Measurements from ENCODE around the gene PRR7. TPM values are rescaled to one million over a fixed set of nuclear protein-coding genes. Genes with fewer than 3 reads are reported as not detected.

The PRR7 gene
- total and polyA plus RNA-seq, 2 of the 13 experiments (the other 11 are each of a cell fraction or from before 2014, with no cell fraction given): 4.8 to 5.0 TPM

DNA sequence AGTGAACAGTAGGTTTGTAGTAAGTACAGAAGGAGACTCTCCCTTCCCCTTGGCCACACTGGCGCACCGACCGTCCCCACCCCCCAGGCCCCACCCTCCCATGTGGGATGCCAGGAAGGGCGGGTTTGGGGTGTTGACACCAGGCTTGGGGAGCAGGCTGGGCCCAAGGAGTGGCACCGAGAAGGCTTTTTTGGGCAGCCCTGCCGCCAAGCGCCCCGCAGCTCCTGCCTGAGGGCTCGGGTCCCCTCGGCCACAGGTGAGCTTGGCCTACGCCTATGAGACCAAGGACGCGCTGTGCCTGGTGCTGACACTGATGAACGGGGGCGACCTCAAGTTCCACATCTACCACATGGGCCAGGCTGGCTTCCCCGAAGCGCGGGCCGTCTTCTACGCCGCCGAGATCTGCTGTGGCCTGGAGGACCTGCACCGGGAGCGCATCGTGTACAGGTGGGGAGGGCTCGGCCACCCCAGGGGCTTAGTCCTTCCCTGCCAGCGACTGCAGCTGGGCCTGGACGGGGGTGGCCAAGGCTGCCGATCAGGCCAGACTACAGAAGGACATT lies 12.9 kb upstream of the PRR7 start:
- Histone ChIP-seq H3K9ac (ENCODE audit: insufficient read depth, low read depth, low read length) (no peak overlapping the region), H3K27ac (ENCODE audit: extremely low read length, insufficient read depth, low read length) (no peak overlapping the region), H3K4me3 (replicated peaks in 1 of 3; ENCODE audit: insufficient read depth in 1 of 3, low read depth in 2 of 3, low read length in 3 of 3) (no peak overlapping the region), H3K36me3 (replicated peaks in 1 of 2; ENCODE audit: control insufficient read depth in 1 of 2, insufficient read depth in 2 of 2, low read length in 2 of 2) (peaks cover 22 to 30% of the 10 kb centered on the region in 2 experiments; a peak in 4 of 5 replicates), H3K4me1 (ENCODE audit: insufficient read depth, low read length) (peaks cover 39% of the 10 kb centered on the region), H4K20me1 (ENCODE audit: insufficient read depth, low read length) (no peaks in the 10 kb centered on the region), H3K79me2 (ENCODE audit: insufficient read depth, low read length) (no peaks in the 10 kb centered on the region), H2AFZ (ENCODE audit: low read length) (no peak overlapping the region), H3K4me2 (ENCODE audit: low read depth, low read length) (no peak overlapping the region), H3K27me3 (ENCODE audit: control insufficient read depth in 1 of 2, insufficient read depth in 2 of 2, low read length in 2 of 2) (no peaks in the 10 kb centered on the region), H3K9me3 (ENCODE audit: low read length) (no peaks in the 10 kb centered on the region)
- in situ Hi-C loops (cut with HindIII; ENCODE audit: extremely low pct_ligation_motif_present, low pct_unique_long_range_greater_than_20kb): no loop called here
- ATAC-seq (no peak), FAIRE-seq (no peak), DNase-seq (ENCODE audit: low spot score) (no peak)
- TF ChIP-seq, protein P1, sequence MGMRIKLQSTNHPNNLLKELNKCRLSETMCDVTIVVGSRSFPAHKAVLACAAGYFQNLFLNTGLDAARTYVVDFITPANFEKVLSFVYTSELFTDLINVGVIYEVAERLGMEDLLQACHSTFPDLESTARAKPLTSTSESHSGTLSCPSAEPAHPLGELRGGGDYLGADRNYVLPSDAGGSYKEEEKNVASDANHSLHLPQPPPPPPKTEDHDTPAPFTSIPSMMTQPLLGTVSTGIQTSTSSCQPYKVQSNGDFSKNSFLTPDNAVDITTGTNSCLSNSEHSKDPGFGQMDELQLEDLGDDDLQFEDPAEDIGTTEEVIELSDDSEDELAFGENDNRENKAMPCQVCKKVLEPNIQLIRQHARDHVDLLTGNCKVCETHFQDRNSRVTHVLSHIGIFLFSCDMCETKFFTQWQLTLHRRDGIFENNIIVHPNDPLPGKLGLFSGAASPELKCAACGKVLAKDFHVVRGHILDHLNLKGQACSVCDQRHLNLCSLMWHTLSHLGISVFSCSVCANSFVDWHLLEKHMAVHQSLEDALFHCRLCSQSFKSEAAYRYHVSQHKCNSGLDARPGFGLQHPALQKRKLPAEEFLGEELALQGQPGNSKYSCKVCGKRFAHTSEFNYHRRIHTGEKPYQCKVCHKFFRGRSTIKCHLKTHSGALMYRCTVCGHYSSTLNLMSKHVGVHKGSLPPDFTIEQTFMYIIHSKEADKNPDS (CRISPR knock-in tag; IDR thresholded peaks at IDR 0.05): no peak
- TF ChIP-seq GABPB1 (CRISPR knock-in tag; IDR thresholded peaks at IDR 0.05) (peak; percentile 4; the same call in 1 of the 2 replicates), NR2F2 (IDR thresholded peaks at IDR 0.05; ENCODE audit: borderline replicate concordance, low read depth) (no peak), POLR2G (IDR thresholded peaks at IDR 0.05; ENCODE audit: low read depth, low read length) (peak; percentile 25; the same call in 1 of the 2 replicates), AGO2 (optimal IDR thresholded peaks at IDR 0.05; ENCODE audit: low read depth, low read length) (peak; percentile 90), RBFOX2 (IDR thresholded peaks at IDR 0.05; ENCODE audit: low read depth, low read length) (peak; percentile 71), AGO1 (IDR thresholded peaks at IDR 0.05; ENCODE audit: low read depth, low read length, poor library complexity, severe bottlenecking) (peak; percentile 94)
- no TSS peak for BruUV-seq (replicated peaks)
- 96% methylated on average over 15 of the region's 29 CpGs for WGBS (ENCODE audit: low lambda C conversion rate)
- POLR2A ChIA-PET: interaction anchor here (1.0 kb wide), 1 partner anchor 29 kb away, joined by 4 read pairs; no protein-coding TSS in a partner anchor
- CTCF ChIA-PET (ENCODE audit: low intra/inter-chr PET ratio, low total read pairs): no interaction called here
- intact Hi-C loops (cut with micrococcal nuclease; ENCODE audit: unreplicated experiment): no loop called here

Measured in HepG2 (cell line).